PC-9 (cell line): ENCODE data around the gene CRPPA. TPM values are rescaled to one million over a fixed set of nuclear protein-coding genes. Genes with fewer than 3 reads are reported as not detected.

ENCODE experiments used
- BruUV-seq: library from RNA; stranded (reverse); fragments of 400-500 nt; replicated peaks from 2 replicates; lab custom pipeline; 2021; lab: Mats Ljungman, UMichigan
- CTCF ChIA-PET: fragments of 300-600 bp; sonication (Branson Sonifier 250); formaldehyde crosslinking; loops from one replicate; lab custom pipeline; 2022; ENCODE audit warnings: antibody characterized with exemption; lab: Charles Lee
- POLR2A ChIA-PET: fragments of 300-600 bp; sonication (Branson Sonifier 250); formaldehyde crosslinking; loops from one replicate; lab custom pipeline; 2022; ENCODE audit warnings: antibody characterized with exemption; ENCODE audit not compliant: unreplicated experiment; lab: Charles Lee
- DNase-seq, 2 experiments: peaks; one replicate each; pipeline versions ENCODE4 v3.0.0 to v3.0.0-alpha.2; 2015 to 2022; ENCODE audit warnings: mixed read lengths in 1 of 2
- H2AFZ ChIP-seq: fragments of 200-600 bp; sonication (generic); 2 replicates; pipeline ENCODE4 v1.8.1; 2017; ENCODE audit warnings: antibody characterized with exemption
- H3F3A ChIP-seq: fragments of 200-600 bp; sonication (generic); 2 replicates; pipeline ENCODE4 v1.8.1; 2017; ENCODE audit warnings: antibody characterized with exemption, mild to moderate bottlenecking, low read depth; ENCODE audit not compliant: insufficient read depth
- H3K27ac ChIP-seq: fragments of 200-600 bp; sonication (generic); 2 replicates; pipeline ENCODE4 v1.6.1; 2016; ENCODE audit warnings: mixed run types
- H3K27me3 ChIP-seq: fragments of 200-600 bp; sonication (generic); 2 replicates; pipeline ENCODE4 v1.6.1; 2016; ENCODE audit warnings: low read depth, mixed run types; ENCODE audit not compliant: insufficient read depth
- H3K36me3 ChIP-seq: fragments of 200-600 bp; sonication (generic); 2 replicates; pipeline ENCODE4 v1.6.1; 2016; ENCODE audit warnings: low read depth, mixed run types
- H3K4me1 ChIP-seq: fragments of 200-600 bp; sonication (generic); replicated peaks from 2 replicates; pipeline ENCODE4 v1.6.1; 2016; ENCODE audit warnings: mixed run types; ENCODE audit not compliant: insufficient read depth
- H3K4me2 ChIP-seq: fragments of 200-600 bp; sonication (generic); 2 replicates; pipeline ENCODE4 v1.6.1; 2017; ENCODE audit warnings: mixed run types
- H3K4me3 ChIP-seq: fragments of 200-600 bp; sonication (generic); 2 replicates; pipeline ENCODE4 v1.6.1; 2016; ENCODE audit warnings: mixed run types
- H3K79me2 ChIP-seq: fragments of 200-600 bp; sonication (generic); 2 replicates; pipeline ENCODE4 v1.6.1; 2017; ENCODE audit warnings: low read depth, mixed run types
- H3K9me2 ChIP-seq: fragments of 200-600 bp; sonication (generic); 2 replicates; pipeline ENCODE4 v1.8.1; 2017; ENCODE audit warnings: mild to moderate bottlenecking; ENCODE audit not compliant: insufficient read depth
- H3K9me3 ChIP-seq: fragments of 200-600 bp; sonication (generic); 2 replicates; pipeline ENCODE4 v1.8.1; 2016; ENCODE audit warnings: low read depth; ENCODE audit not compliant: insufficient read depth
- H4K20me1 ChIP-seq: fragments of 200-600 bp; sonication (generic); 2 replicates; pipeline ENCODE4 v1.8.1; 2017; ENCODE audit not compliant: insufficient read depth
- CTCF ChIP-seq: fragments of 200-600 bp; sonication (generic); conservative IDR thresholded peaks from 2 replicates; pipeline ENCODE4 v1.6.1; 2017; ENCODE audit warnings: mixed run types, antibody characterized with exemption, mild to moderate bottlenecking, moderate library complexity
- EZH2 ChIP-seq: fragments of 200-600 bp; sonication (generic); IDR thresholded peaks from 2 replicates; pipeline ENCODE4 v1.8.0; 2017; ENCODE audit warnings: antibody characterized with exemption, low read depth
- intact Hi-C: fragments of 100-400 bp; cut with micrococcal nuclease; formaldehyde crosslinking; loops from one replicate; pipeline ENCODE4 v1.10.0; 2022; ENCODE audit not compliant: unreplicated experiment
- total RNA-seq: library from RNA; stranded (reverse); gene quantifications from 2 replicates; pipeline ENCODE4 v1.2.3, GENCODE V29; 2021

The CRPPA gene
- total RNA-seq, 1 experiment from 2014 or later: 9.2 TPM

- H2AFZ ChIP-seq: no peak overlapping the region
- no peak for TF ChIP-seq CTCF
- TF ChIP-seq EZH2: no peak
- no peaks in the 10 kb centered on the region for H4K20me1 ChIP-seq
- no peaks in the 10 kb centered on the region for H3K27me3 ChIP-seq
- no peaks in the 10 kb centered on the region for H3K9me2 ChIP-seq
- no peak overlapping the region for H3K4me2 ChIP-seq
- peaks cover 10% of the 10 kb centered on the region; the same call in 1 of the 2 replicates for H3K36me3 ChIP-seq
- peaks cover 52% of the 10 kb centered on the region for H3K9me3 ChIP-seq
- H3K4me3 ChIP-seq: no peak overlapping the region
- H3F3A ChIP-seq: peaks cover 51% of the 10 kb centered on the region
- no peaks in the 10 kb centered on the region for H3K4me1 ChIP-seq
- intact Hi-C loops: no loop called here
- DNase-seq: no peak
- ChIA-PET POLR2A (no interaction called here), CTCF (no interaction called here)
- BruUV-seq: no TSS peak
- no peaks in the 10 kb centered on the region for H3K79me2 ChIP-seq
- H3K27ac ChIP-seq: no peak overlapping the region
Observed at GRCh38 chr7:16399265-16399831, 22.0 kb downstream of the CRPPA start.

GRCh38 chr7:16398146-16399017, 23.0 kb downstream of the CRPPA start:
- no peak for TF ChIP-seq EZH2
- TF ChIP-seq CTCF: no peak
- Histone ChIP-seq H3K4me1 (no peaks in the 10 kb centered on the region), H2AFZ (no peak overlapping the region), H3K27me3 (no peaks in the 10 kb centered on the region), H3F3A (peaks cover 51% of the 10 kb centered on the region), H3K9me3 (peaks cover 52% of the 10 kb centered on the region), H3K4me3 (no peak overlapping the region), H4K20me1 (no peaks in the 10 kb centered on the region), H3K27ac (no peak overlapping the region), H3K4me2 (no peak overlapping the region), H3K79me2 (no peaks in the 10 kb centered on the region), H3K9me2 (no peaks in the 10 kb centered on the region), H3K36me3 (peaks cover 10% of the 10 kb centered on the region; the same call in 1 of the 2 replicates)
- ChIA-PET POLR2A (no interaction called here), CTCF (no interaction called here)
- intact Hi-C loops: no loop called here
- BruUV-seq: no TSS peak
- no peak for DNase-seq

GRCh38 chr7:16397501-16398145, 23.7 kb downstream of the CRPPA start:
- Histone ChIP-seq H3K79me2 (no peaks in the 10 kb centered on the region), H2AFZ (no peak overlapping the region), H3K36me3 (peaks cover 10% of the 10 kb centered on the region; the same call in 1 of the 2 replicates), H3K4me3 (no peak overlapping the region; the same call in 1 of the 2 replicates), H3F3A (peaks cover 51% of the 10 kb centered on the region), H3K9me2 (no peaks in the 10 kb centered on the region; the same call in 1 of the 2 replicates), H3K4me1 (no peaks in the 10 kb centered on the region), H4K20me1 (no peaks in the 10 kb centered on the region), H3K9me3 (peaks cover 46% of the 10 kb centered on the region), H3K27ac (no peak overlapping the region), H3K27me3 (no peaks in the 10 kb centered on the region), H3K4me2 (no peak overlapping the region)
- intact Hi-C loops: no loop called here
- POLR2A ChIA-PET: no interaction called here
- TF ChIP-seq CTCF (no peak), EZH2 (no peak)
- DNase-seq: no peak
- BruUV-seq: no TSS peak
- CTCF ChIA-PET: no interaction called here
